ENCODE measurements around the gene SMAD6.

- TF ChIP-seq CTCF (IDR thresholded peaks at IDR 0.05; ENCODE audit: low read length) (no peak), EZH2 (optimal IDR thresholded peaks at IDR 0.05; ENCODE audit: low read depth, low read length) (no peak)
These were observed 55.0 kb downstream of the SMAD6 start for GRCh38 chr15:66757030-66757429.

Data from MM.1S (cell line).